ENCODE measurements around the gene RABGAP1L. TPM values are rescaled to one million over a fixed set of nuclear protein-coding genes. Genes with fewer than 3 reads are reported as not detected.
"Not testable (repeated sequence)": the region's sequence is repeated elsewhere in the genome, so short reads cannot be mapped to it uniquely, and the experiment has no call there.

RABGAP1L gene
- total RNA-seq, 4 donors from 2014 or later: 170 to 282 (median 182) TPM

DNA sequence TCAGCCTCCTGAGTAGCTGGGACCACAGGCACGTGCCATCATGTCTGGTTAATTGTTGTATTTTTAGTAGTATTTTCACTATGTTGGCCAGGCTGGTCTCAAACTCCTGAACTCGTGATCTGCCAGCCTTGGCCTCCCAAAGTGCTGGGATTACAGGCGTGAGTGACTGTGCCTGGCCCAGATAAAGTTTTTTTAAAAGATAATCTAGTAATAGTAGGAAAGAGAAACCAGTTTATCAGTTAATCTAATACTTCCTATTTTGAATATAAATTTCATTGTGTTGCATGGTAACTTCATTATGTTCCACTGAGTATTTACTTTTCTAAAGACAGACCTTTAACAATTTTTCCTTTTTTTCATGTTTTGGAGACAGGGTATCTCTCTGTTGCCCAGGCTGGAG, 10.0 kb downstream of the RABGAP1L start:
- no peaks in the 10 kb centered on the region for H3K36me3 ChIP-seq
- DNase-seq: no peak
- no peak overlapping the region for H3K4me3 ChIP-seq
- H3K9me3 ChIP-seq: no peaks in the 10 kb centered on the region
- peaks cover 0 to 9% (median 3%) of the 10 kb centered on the region in 4 donors for H3K4me1 ChIP-seq
- no peak overlapping the region for H3K27ac ChIP-seq
- no peaks in the 10 kb centered on the region for H3K27me3 ChIP-seq
- TF ChIP-seq POLR2A (IDR thresholded peaks at IDR 0.05) (no peak), CTCF (IDR thresholded peaks at IDR 0.05) (no peak)

- no peaks in the 10 kb centered on the region for H3K9me3 ChIP-seq
- no peak for DNase-seq
- no peak overlapping the region for H3K27ac ChIP-seq
- no peaks in the 10 kb centered on the region for H3K27me3 ChIP-seq
- peaks cover 0 to 5% (median 0%) of the 10 kb centered on the region in 4 donors for H3K4me1 ChIP-seq
- H3K4me3 ChIP-seq: no peak overlapping the region
- H3K36me3 ChIP-seq: no peaks in the 10 kb centered on the region
- TF ChIP-seq POLR2A (IDR thresholded peaks at IDR 0.05) (no peak), CTCF (IDR thresholded peaks at IDR 0.05) (no peak)
Observed at GRCh38 chr1:174171073-174171472, 11.8 kb downstream of the RABGAP1L start.

- DNase-seq: no peak
- no peaks in the 10 kb centered on the region for H3K36me3 ChIP-seq
- no peak for TF ChIP-seq CTCF (IDR thresholded peaks at IDR 0.05)
- TF ChIP-seq POLR2A (IDR thresholded peaks at IDR 0.05): no peak
- no peak overlapping the region for H3K27ac ChIP-seq
- H3K4me3 ChIP-seq: no peak overlapping the region
- no peaks in the 10 kb centered on the region for H3K9me3 ChIP-seq
- no peaks in the 10 kb centered on the region for H3K4me1 ChIP-seq
- H3K27me3 ChIP-seq: no peaks in the 10 kb centered on the region
Observed at GRCh38 chr1:174174461-174175329, 15.4 kb downstream of the RABGAP1L start.

- H3K4me1 ChIP-seq, H3K9me3 ChIP-seq, H3K4me3 ChIP-seq, DNase-seq, H3K27ac ChIP-seq, H3K36me3 ChIP-seq, H3K27me3 ChIP-seq: not testable (repeated sequence)
Observed at GRCh38 chr1:174178459-174178858, 19.1 kb downstream of the RABGAP1L start.

- no peak for TF ChIP-seq CTCF (IDR thresholded peaks at IDR 0.05)
- no peak for TF ChIP-seq POLR2A (IDR thresholded peaks at IDR 0.05)
- Histone ChIP-seq H3K27me3 (no peaks in the 10 kb centered on the region), H3K4me1 (peaks cover 0 to 7% (median 0%) of the 10 kb centered on the region in 4 donors), H3K4me3 (no peak overlapping the region), H3K36me3 (no peaks in the 10 kb centered on the region), H3K27ac (no peak overlapping the region), H3K9me3 (peaks cover 0 to 3% (median 0%) of the 10 kb centered on the region in 4 donors)
- no peak for DNase-seq
Observed at GRCh38 chr1:174189428-174190062, 30.2 kb downstream of the RABGAP1L start.

- Histone ChIP-seq H3K9me3 (peaks cover 0 to 3% (median 0%) of the 10 kb centered on the region in 4 donors), H3K27me3 (no peaks in the 10 kb centered on the region), H3K4me1 (peaks cover 0 to 7% (median 0%) of the 10 kb centered on the region in 4 donors), H3K4me3 (no peak overlapping the region), H3K36me3 (no peaks in the 10 kb centered on the region), H3K27ac (no peak overlapping the region)
- no peak for DNase-seq
- TF ChIP-seq CTCF (IDR thresholded peaks at IDR 0.05) (no peak), POLR2A (IDR thresholded peaks at IDR 0.05) (no peak)
Observed at GRCh38 chr1:174190691-174191199, 31.4 kb downstream of the RABGAP1L start.

All from Peyer's patch (tissue), 4 donors.